Measurements from ENCODE around the gene EREG. TPM values are rescaled to one million over a fixed set of nuclear protein-coding genes. Genes with fewer than 3 reads are reported as not detected.

EREG gene
- polyA plus RNA-seq, 1 of the 3 experiments (the other 2 are of a cell fraction): not detected

GRCh38 chr4:74318276-74318675 is 46.7 kb upstream of the EREG start:
- DNase-seq: no peak
- H2AFZ ChIP-seq (ENCODE audit: low read depth): no peak overlapping the region
- no peaks in the 10 kb centered on the region; a peak in 1 of 4 replicates for H3K4me1 ChIP-seq (ENCODE audit: control insufficient read depth in 1 of 2, insufficient read depth in 2 of 2, low read depth in 1 of 2, low read length in 1 of 2)
- H3K9ac ChIP-seq: no peak overlapping the region
- H3K9me3 ChIP-seq: no peaks in the 10 kb centered on the region
- H3K27ac ChIP-seq (ENCODE audit: low read depth in 2 of 2, low read length in 1 of 2): no peak overlapping the region
- H3K79me2 ChIP-seq (ENCODE audit: insufficient read depth): no peaks in the 10 kb centered on the region
- no peak for TF ChIP-seq RFX5 (IDR thresholded peaks at IDR 0.05; ENCODE audit: low read length)
- no peak for TF ChIP-seq TAF1 (IDR thresholded peaks at IDR 0.05; ENCODE audit: borderline replicate concordance, low read depth, low read length)
- no peak for TF ChIP-seq CTCF (IDR thresholded peaks at IDR 0.05)
- TF ChIP-seq FOXJ3 (CRISPR knock-in tag; IDR thresholded peaks at IDR 0.05): no peak
- no peak for TF ChIP-seq REST (IDR thresholded peaks at IDR 0.05; ENCODE audit: low read depth, low read length)
- TF ChIP-seq CHD2 (IDR thresholded peaks at IDR 0.05; ENCODE audit: low read length, partially characterized antibody): no peak
- no peak for TF ChIP-seq SIN3A (IDR thresholded peaks at IDR 0.05; ENCODE audit: borderline replicate concordance, low read depth, low read length)
- TF ChIP-seq PBX3 (IDR thresholded peaks at IDR 0.05): no peak
- no peak for TF ChIP-seq USF2 (IDR thresholded peaks at IDR 0.05; ENCODE audit: borderline replicate concordance, low read depth, low read length)
- no peak for TF ChIP-seq ELF1 (IDR thresholded peaks at IDR 0.05)
- no peak for TF ChIP-seq MXI1 (IDR thresholded peaks at IDR 0.05; ENCODE audit: low read depth, low read length)
- TF ChIP-seq GABPA (IDR thresholded peaks at IDR 0.05; ENCODE audit: low read depth): no peak
- TF ChIP-seq POLR2AphosphoS5 (IDR thresholded peaks at IDR 0.05; ENCODE audit: low read depth, low read length): no peak
- TF ChIP-seq EP300 (IDR thresholded peaks at IDR 0.05; ENCODE audit: borderline replicate concordance in 1 of 2, low read depth in 1 of 2, low read length in 1 of 2): no peak
- TF ChIP-seq NFIC (IDR thresholded peaks at IDR 0.05; ENCODE audit: borderline replicate concordance): no peak
- TF ChIP-seq GATA2 (CRISPR knock-in tag; IDR thresholded peaks at IDR 0.05): no peak
- TF ChIP-seq RXRA (IDR thresholded peaks at IDR 0.05; ENCODE audit: borderline replicate concordance, low read depth): no peak
- no peaks in the 10 kb centered on the region for H3K36me3 ChIP-seq (replicated peaks in 1 of 2; ENCODE audit: control insufficient read depth in 1 of 2, insufficient read depth in 2 of 2, low read length in 1 of 2)
- H3F3A ChIP-seq (replicated peaks; ENCODE audit: insufficient read depth): no peaks in the 10 kb centered on the region
- H4K20me1 ChIP-seq (ENCODE audit: insufficient read depth): no peaks in the 10 kb centered on the region
- no peaks in the 10 kb centered on the region for H3K9me2 ChIP-seq
- peaks cover 22% of the 10 kb centered on the region for H3K27me3 ChIP-seq (ENCODE audit: insufficient read depth)
- POLR2A ChIA-PET: no interaction called here
- H3K4me2 ChIP-seq: no peak overlapping the region
- no peak overlapping the region for H3K4me3 ChIP-seq (ENCODE audit: low read depth in 2 of 2, low read length in 1 of 2)
- WGBS (ENCODE audit: low lambda C conversion rate): 16% methylated on average over 2 of the region's 2 CpGs
- CTCF ChIA-PET: interaction anchor here (1.8 kb wide), 1 partner anchor 90 kb away, joined by 8 read pairs; no protein-coding TSS in a partner anchor
